Islet of Langerhans (tissue), 1 donor: Measurements from ENCODE around the gene SPTLC2.

Experiments used
- FAIRE-seq: peaks from one replicate; lab custom pipeline; 2011; peaks lifted over from hg19 to GRCh38; lab: Jason Lieb, UNC

SPTLC2 gene

DNA sequence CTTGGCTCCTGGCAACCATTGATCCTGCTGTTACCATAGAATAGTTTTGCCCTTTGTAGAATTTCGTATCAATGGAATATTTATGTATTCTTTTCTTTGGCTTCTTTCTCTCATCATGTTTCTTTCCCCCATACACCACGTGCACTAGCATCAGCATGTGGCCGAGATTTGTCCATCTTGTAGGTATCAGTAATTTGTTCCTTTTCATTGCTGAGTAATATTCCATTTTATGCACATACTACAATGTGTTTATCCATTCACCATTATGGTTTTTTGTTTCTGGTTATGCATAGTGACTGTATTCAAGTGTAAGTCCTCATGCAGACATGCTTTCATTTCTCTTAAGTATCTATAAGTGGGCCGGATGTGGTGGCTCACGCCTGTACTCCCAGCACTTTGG, 113.3 kb downstream of the SPTLC2 start:
- FAIRE-seq = no peak

DNA sequence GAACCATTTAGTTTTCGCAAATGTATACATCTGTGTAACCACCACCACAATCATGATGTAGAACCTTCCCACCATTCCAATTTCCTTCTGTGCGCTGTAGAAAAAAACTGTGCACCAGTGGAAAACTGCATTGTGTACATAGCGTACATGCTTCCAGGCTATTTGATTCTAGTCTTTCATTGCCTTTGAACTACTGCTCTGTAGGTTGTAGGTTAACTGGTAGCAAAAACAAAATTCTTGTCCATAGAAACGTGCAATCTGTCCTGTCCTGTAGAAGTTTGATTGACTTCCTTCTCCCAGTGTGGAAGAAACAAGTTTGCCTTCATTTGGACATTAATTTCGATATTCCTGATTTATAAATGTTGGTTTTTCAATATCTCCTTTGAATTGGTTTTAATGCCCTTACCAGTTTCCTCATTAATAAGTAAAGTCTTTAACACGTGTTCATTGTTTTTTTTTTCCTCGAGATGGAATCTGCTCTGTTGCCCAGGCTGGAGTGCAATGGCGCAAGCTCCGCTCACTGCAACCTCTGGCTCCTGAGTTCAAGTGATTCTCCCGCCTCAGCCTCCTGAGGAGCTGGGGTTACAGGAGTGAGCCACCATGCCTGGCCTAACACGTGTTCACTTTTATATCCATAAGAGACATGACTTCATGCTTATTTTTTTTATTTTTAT, 114.2 kb downstream of the SPTLC2 start:
- no peak for FAIRE-seq

DNA sequence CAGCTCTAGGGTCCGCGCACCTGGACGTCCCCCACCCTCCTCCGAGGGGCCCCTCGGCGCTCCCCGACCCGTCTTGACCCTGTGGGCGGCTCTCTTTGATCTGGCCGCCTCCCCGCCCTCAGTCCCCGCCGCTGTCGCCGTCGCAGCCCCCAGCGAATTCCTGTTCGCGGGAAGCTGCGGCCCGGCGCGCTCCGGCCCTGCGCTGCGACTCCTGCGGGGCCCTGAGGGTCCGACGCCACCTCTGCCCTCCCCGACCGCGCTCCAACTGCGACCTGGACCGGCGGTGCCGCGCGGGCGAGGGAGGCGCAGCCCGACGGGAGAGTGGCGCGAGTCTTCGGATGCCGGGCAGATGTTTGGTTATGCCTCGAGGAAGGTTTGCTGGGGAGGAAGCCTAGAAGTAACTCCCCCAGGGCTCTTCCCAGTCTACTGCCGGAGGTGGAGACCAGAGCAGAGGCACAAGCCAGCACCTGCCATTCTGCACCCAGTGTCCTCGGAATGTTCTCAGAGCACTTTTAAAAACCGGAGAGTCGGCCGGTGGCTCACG, 117.4 kb downstream of the SPTLC2 start:
- FAIRE-seq = no peak

DNA sequence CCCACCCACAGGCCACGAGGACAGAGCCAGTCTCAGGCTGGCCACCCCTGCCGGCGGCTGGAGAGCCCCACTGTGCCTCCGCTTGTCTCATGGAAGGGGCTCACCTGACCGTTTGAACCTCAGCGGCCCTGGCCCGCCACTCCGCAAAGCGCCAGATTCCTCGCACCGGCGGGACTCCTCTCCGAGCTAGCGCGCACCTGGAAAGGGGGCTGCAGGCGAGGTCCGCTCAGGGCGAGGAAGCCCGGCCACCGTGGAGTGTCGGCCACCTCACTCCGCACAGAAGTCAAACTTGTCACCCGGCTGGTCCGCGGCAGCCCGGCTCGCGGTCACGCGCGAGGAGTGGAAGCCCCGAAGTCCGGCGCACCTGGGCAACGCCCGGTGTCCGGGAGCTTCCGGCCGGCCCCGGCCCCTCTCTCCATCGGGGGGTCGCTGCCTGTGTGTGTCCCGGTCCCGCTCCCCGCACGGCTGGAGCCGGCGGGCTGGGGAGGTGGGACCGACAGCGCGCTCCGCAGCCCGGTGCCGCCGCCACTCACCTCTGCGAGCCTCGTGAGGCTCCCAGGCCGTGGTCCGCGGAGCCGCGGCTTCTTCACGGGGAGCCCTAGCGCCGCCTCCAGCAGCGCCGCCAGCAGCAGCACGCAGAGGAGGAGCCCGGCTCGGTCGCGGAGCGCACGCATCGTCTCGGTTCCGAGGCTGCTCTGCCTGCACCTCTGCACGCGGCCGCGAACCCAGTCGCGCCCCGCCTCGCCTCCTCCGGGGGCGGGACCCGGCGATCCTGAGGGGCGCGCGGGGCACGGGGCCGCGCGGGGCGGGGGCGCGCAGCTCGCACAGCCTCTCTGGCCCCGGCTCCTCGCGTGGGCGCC, 118.1 kb downstream of the SPTLC2 start, which contains the start of gene ISM2:
TSS of gene ISM2 (minus strand) at position 697 of the 860 bp plus-strand sequence. CDS start at position 674, 23 bp downstream.
- no peak for FAIRE-seq

DNA sequence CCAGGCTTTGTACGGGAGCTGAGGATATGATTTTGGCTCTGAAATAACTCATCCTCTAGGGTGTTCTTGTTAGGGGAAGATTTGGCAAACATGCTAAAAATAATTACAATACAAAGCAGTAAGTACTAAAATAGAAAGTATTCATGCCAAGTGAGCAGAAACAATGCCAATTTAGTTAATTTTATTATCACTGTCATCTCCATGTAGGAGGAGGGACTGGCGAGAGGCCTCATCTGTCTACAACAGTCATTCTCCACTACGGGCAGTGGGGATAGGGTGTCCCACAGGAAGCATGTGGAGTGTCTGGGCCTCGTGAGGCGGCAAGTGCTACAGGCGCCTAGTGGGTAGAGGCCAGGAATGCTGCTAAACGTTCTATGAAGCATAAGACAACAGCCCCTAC, 121.1 kb downstream of the SPTLC2 start:
- no peak for FAIRE-seq

DNA sequence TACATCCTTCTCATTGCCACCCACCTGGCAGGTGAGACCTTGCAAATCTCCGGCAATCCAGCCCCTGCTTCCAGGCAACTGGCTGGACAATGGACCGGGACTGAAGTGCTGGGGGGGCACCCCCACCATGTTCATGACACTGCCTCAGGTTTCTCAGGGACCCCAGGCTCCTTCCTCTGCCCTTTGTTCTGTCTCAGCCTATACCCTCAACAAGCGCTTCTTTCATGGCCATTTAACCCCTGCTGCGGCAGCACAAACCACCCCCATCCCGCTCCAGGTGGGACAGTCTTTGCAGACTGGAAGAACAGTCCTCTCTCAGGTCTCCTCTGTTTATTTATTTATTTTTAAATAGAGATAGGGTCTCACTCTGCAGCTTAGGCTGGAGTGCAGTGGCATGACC, 125.4 kb downstream of the SPTLC2 start:
- FAIRE-seq = no peak

DNA sequence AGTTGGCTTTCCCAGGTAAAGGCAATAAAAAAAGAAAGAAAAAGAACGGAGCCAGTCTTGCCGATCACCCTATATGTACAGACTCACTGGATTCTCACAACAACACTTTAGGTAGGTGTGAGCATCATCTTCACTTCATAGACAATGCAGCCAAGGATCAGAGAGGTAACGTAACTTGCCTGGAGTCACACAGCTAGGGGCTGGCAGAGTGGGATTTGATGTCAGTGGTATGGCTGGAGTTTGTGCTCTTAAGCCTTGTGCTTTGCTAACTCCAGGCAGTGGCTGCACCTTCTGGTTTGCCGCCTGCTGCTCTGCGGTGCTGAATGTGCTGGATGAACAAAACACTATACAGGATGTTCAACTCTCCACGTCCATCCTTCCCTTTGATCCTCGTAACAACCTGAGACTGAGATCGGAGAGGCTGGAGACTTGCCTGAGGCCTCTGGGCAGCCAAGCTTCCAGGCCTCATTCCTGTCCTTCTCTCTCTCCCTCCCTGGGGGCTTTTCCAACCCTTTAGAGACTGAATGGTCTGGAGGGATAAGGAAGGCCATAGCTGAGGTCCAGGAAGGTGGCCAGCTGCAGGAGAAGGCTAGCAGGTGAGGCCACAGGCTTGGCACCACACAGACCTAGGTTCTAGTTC, 126.0 kb downstream of the SPTLC2 start:
- no peak for FAIRE-seq

DNA sequence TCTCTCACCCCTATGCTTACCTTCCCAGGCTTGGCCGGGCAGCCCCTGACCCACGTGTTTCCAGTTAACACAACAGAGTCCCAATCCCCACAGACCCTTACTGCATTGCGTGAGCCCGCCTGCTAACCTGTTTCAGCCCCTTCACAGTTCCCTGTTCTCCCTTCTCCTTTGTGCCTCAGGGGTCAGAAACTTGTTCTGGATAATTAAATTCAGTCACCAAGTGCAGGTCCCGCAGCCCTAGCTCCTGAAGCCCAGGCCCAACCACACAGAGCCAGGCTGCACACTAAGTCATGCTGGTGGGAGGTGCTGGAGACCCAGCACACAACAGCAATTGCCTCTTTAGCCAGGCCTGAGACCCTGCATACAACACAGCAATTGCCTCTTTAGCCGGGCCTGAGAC, 127.4 kb downstream of the SPTLC2 start:
- no peak for FAIRE-seq

DNA sequence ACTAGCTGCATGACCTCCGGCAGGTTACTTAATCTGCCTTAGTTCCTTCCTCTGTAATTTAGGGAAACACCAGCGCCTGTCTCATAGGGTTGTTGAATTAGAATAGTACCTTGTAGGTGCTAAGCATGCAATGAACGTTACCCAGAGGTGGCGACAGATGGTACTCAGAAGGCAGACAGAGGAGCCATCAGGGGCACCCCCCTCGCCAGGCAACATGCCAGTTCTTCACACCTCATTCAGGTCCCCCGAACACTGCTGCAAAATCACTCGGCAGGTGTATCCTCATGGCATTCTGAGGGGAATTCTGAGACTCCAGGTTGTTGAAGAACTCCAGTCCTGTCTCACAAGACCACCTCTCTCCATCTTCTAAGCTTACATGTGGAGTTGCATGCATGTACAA, 127.9 kb downstream of the SPTLC2 start:
- FAIRE-seq = no peak

DNA sequence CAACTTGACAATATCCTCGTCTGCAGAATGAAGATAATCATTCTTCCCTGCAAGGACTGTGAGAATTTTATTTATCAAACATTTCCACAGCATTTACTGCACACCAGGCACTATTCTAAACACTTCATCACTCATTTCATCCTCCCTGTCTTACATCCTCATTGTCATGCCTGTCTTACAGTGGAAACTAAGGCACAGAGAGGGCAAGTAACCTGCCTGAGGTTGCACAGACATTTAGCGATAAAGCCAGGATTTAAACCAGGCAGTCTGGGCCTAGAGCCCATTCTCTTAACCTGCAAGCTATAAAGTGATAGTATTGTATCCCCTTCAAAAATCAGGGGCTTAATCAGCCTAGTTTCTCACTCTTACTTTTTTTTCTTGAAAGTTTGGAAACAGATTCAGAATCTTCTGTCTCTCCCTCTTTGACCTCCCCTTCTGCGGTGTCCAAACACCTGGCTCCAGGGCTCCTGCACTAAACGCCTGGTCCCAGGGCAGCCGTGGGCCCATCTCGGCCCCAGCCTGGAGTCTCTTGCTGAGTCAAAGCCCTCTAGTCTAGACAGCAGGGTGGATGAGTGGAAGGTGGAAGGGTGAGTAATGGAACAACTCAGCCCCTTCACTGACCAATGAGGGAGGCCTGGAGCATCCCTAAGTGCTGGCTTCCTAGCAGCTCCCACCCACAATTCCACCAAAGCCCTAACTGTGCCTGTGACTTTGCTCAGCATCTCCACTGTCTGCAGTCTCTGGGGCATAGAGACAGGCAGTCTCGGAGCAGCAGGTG, 130.3 kb downstream of the SPTLC2 start:
- FAIRE-seq = no peak

DNA sequence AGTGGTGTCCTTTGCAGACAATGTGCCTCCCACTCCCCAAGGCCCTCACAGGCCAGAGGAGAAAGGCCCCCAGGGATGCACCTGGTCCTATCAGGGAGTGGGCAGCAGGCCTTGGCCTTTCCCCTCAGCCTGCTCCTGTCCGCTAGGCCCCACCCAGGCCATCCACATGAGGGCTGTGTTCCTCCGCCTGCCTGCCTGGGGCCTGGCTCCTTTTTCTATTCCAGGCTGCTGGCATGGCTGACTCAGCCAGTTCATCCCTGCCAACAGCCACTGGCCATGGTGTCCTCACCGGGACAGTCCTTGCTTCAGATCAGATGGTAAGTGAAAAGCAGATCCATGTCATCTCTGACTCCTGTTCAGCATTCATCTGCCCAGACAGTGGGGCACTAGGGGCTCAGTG, 131.2 kb downstream of the SPTLC2 start:
- no peak for FAIRE-seq

DNA sequence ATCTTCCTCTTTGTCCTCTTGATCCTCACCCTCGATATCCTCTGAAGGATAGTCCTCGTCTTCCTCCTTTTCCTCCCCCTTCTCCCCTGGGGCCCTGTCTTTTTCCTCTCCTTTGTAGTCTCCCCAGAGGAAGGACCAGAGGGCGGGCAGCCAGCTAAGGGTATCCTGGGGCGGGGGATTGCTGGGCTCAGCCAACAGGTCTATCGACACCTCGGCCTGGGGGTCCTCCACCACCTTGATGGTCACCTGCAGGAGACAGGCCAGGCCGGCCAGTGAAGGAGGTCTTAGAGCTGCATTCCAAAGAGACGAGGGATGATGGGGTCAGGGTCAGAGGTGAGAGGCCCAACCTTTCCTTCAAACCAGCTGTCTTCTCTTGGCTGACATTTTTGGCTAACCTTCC, 134.0 kb downstream of the SPTLC2 start:
- no peak for FAIRE-seq

DNA sequence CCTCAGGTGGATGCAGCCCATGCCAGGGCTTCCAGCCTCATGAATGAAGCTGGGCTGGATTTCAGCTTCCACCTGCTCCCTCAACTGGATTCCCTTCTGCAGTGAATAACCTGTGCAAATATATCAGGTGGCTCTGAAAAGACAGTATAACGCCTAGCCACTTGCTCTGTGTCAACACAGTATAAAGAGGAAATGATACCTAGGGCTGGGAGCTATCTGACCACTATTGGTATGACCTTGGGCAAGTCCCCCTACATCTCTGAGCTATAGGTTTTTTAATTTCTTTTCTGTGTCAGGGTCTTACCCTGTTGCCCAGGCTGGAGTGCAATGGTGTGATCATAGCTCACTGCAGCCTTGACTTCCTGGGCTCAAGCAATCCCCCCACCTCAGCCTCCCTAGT, 137.6 kb downstream of the SPTLC2 start:
- no peak for FAIRE-seq

DNA sequence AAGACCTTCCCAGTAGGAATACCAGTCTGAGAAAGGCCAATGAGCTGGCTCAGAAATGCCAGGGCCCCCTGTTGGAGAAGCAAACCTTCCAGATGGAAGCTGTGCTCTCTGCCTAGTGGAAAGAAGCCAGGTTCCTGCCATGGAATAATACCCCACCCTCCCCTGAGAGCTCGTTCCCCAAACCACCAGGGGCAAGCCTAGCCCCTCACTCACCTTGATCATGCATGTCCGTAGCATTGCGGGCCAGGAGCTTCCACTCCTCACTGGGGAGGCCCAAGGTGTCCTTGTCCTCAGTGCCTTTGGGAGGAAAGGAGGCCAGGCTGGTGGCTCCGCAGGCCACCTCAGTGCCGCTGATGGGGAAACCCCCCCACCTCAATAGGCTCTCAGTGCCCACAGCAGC, 138.4 kb downstream of the SPTLC2 start:
- no peak for FAIRE-seq

DNA sequence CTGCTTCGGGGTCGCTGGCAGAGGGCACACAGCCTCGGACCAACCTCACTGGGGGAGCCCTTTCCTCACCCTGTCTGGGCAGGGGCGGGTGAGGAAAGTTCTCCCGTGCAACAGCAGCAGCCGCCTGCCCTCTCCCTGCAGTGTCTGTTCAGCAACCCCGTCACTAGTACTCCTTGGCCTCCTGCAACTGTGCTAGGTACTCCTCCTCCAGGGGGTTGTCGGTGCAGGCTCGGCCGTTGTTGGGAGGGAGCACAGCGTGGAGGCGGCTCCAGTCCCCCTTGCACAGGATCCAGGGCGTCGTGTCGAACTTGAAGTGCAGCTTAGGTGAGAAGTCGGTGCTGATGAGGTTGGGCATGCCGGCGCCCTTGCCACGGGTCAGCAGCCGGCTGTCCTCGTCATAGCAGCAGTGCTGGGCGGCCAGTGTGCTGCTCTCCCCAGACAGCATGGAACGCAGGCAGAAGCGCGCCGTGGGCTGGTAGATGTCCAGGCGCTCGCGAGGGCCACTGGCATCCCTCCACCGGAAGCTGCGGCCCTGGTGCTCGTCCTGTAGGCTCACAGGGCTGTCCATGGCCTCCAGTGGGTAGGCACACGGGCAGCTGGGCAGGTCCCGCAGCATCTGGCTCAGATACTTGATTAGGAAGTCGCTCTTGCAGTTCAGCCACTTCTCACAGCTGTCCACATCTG, 140.9 kb downstream of the SPTLC2 start:
- no peak for FAIRE-seq

DNA sequence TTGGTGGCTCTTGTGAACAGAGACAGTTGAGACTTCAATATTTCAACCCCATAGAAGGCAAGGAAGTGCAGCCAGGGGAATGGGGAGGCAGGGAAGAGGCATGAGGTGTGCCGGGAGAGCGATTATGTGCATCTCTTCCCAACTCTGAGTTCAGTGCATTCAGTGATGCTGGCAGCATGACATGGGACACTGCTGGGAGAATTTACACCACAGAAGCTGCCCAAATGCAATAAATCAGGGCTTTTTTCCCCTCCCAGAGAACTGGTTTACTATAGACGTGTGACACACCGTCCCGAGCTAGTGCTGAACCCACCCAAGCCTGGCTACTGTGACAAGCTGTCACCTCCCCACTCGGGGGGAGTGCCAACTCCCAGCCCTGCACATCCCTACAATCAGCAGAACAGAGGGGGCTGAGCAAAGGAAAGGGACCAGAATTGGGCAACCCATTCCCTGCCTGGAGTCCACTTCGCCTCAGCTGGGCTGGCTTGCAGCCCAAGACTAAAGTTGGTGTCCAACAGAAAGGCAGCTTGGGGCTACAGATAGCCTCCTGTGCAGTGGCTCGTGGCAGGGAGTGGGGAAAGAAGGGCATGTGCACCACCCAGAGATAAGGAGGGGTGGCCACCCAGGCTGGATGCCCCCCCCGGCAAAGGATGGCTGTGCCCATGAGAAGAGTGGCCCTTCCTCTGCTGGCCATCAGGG, 141.8 kb downstream of the SPTLC2 start:
- FAIRE-seq = no peak

DNA sequence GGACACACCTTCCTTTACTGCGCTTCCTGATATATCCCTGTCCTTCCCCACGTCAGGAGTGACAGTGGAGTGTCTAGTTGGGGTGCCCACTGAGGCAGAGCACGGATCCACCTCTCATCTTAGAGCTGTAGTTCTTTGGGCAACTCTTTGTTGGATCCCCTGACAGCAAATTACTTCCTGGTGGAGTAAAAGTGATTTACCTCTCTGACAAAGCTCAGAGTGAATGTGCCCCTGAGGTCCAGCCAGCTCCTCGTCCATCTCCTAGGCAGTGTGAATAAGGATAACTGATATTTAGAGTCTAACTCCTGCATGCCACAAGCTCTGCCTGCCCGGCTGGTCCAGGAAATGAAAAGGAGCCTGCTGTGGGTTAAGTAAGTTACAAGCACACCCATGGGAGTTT, 142.5 kb downstream of the SPTLC2 start:
- no peak for FAIRE-seq

DNA sequence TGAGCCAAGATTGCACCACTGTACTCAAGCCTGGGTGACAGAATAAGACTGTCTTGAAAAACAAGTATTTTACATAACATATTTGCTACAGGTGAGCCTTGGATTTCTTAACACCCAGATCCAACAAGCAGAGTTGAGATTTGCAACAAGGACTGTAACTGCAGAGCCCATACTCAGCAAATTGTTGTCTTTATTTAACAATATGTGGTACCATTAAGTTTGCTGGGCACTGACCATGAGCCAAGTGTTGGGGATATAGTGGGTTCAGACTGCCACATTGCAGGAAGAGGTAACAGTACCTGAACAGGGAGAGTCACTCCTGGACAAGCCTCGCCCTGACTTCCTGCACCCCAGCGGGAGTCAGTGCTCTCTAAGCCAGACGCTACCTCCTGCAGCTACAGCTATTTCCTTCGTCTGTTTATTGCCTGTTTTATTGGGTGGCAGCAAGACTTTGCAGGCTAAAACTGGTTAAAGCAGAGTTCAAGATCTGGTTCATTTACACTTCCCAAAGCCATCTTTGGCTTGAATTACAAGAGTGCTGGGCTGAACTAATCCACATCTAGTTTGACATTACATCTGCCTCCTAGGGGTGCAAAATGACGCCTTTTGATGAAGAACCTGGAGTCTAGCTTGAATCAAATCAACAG, 146.1 kb downstream of the SPTLC2 start:
- FAIRE-seq = no peak

DNA sequence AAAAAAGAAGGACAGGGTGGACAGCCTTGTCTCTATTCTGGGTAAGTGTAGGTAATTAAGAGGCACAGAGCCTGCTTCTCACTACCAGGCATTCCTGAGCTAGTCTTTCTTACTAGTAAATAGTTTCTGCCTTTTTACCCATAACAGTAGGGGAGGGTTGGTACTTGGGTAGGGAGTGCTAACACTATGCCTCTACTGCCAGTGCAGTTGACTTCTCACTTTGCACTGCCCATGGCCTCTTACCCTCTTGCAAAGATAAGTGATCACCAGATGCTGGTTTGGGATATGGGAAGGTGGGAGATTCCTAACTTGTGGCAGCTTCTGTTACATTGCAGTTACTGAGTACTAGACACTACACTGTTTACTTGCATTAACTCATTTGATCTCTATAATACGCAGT, 146.9 kb downstream of the SPTLC2 start:
- no peak for FAIRE-seq

DNA sequence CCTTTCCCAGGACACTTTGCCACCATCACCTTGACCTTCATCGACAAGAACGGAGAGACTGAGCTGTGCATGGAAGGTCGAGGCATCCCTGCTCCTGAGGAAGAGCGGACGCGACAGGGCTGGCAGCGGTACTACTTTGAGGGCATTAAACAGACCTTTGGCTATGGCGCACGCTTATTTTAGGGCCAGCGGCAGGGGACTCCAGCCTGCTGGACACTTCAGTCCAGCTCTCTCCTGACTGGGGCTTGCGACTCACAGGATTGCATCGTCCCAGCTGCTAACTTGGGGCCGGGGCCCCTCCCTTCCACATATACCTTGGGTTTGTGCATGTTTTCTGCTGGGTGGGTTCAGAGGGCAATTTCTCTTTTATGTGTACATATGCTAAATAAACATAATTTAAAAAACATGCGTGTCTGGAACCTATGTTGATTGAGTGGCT, 147.4 kb downstream of the SPTLC2 start:
- FAIRE-seq = no peak
